A673 (cell line): Measurements from ENCODE around the gene SLC23A2. TPM values are rescaled to one million over a fixed set of nuclear protein-coding genes. Genes with fewer than 3 reads are reported as not detected.

Experiments
- BruUV-seq: library from RNA; stranded (reverse); fragments of 400-500 nt; replicated peaks from 2 replicates; lab custom pipeline; 2021; lab: Mats Ljungman, UMichigan
- CTCF ChIA-PET: fragments of 300-600 bp; sonication (Branson Sonifier 250); formaldehyde crosslinking; loops from one replicate; lab custom pipeline; 2022; ENCODE audit warnings: antibody characterized with exemption; lab: Charles Lee
- POLR2A ChIA-PET: fragments of 300-600 bp; sonication (Branson Sonifier 250); formaldehyde crosslinking; loops from one replicate; lab custom pipeline; 2022; ENCODE audit warnings: antibody characterized with exemption; ENCODE audit not compliant: low non-redundant PET; lab: Charles Lee
- DNase-seq: peaks from one replicate; pipeline ENCODE4 v3.0.0-alpha.2; 2015; ENCODE audit warnings: low spot score
- H3K27ac ChIP-seq: fragments of 200-600 bp; sonication (generic); 2 replicates; pipeline ENCODE4 v1.5.1; 2016; ENCODE audit warnings: mixed run types, low read depth, mild to moderate bottlenecking, mixed read lengths, antibody characterized with exemption, low read length; ENCODE audit not compliant: poor library complexity, severe bottlenecking
- H3K27me3 ChIP-seq: fragments of 200-600 bp; sonication (generic); replicated peaks from 2 replicates; pipeline ENCODE4 v1.6.1; 2017; ENCODE audit warnings: mixed run types, low read depth, mild to moderate bottlenecking, mixed read lengths, antibody characterized with exemption, low read length; ENCODE audit not compliant: insufficient read depth, poor library complexity
- H3K36me3 ChIP-seq: fragments of 200-600 bp; sonication (generic); 2 replicates; pipeline ENCODE4 v1.6.1; 2016; ENCODE audit warnings: mixed run types, mild to moderate bottlenecking, mixed read lengths, antibody characterized with exemption, low read length; ENCODE audit not compliant: insufficient read depth, poor library complexity, severe bottlenecking
- H3K4me1 ChIP-seq: fragments of 200-600 bp; sonication (generic); 2 replicates; pipeline ENCODE4 v1.6.1; 2017; ENCODE audit warnings: mixed run types, mild to moderate bottlenecking, mixed read lengths, antibody characterized with exemption, low read length; ENCODE audit not compliant: insufficient read depth, poor library complexity, severe bottlenecking
- H3K4me3 ChIP-seq: fragments of 200-600 bp; sonication (generic); 2 replicates; pipeline ENCODE4 v1.5.1; 2016; ENCODE audit warnings: low read depth, mixed run types, mild to moderate bottlenecking, mixed read lengths, low read length; ENCODE audit not compliant: poor library complexity, severe bottlenecking
- H3K9me3 ChIP-seq: fragments of 200-600 bp; sonication (generic); 2 replicates; pipeline ENCODE4 v1.6.1; 2016; ENCODE audit warnings: mixed run types, low read depth, mild to moderate bottlenecking, mixed read lengths, antibody characterized with exemption, low read length; ENCODE audit not compliant: poor library complexity, severe bottlenecking
- CTCF ChIP-seq: fragments of 300-800, 200-600 bp; sonication (generic); conservative IDR thresholded peaks from 2 replicates; pipeline ENCODE4 v1.5.1; 2017; ENCODE audit warnings: low read depth, mild to moderate bottlenecking, antibody characterized with exemption, low read length, moderate library complexity, mixed read lengths
- EZH2 ChIP-seq: fragments of 200-600 bp; sonication (generic); IDR thresholded peaks from 2 replicates; pipeline ENCODE4 v1.6.1; 2017; ENCODE audit warnings: borderline replicate concordance, low read depth, mild to moderate bottlenecking, mixed read lengths, antibody characterized with exemption, low read length; ENCODE audit not compliant: poor library complexity, severe bottlenecking
- intact Hi-C: fragments of 100-400 bp; cut with micrococcal nuclease; formaldehyde crosslinking; loops from one replicate; pipeline ENCODE4 v1.10.0; 2022; ENCODE audit not compliant: unreplicated experiment
- total RNA-seq: library from RNA; stranded (reverse); gene quantifications from 2 replicates; pipeline ENCODE4 v1.2.3, GENCODE V29; 2021

Gene SLC23A2
- total RNA-seq, 1 experiment from 2014 or later: 29.4 TPM

GRCh38 chr20:4893709-4894108, 107.6 kb downstream of the SLC23A2 start:
- CTCF ChIA-PET: no interaction called here
- Histone ChIP-seq H3K27me3 (no peaks in the 10 kb centered on the region), H3K9me3 (no peaks in the 10 kb centered on the region), H3K36me3 (no peaks in the 10 kb centered on the region), H3K27ac (no peak overlapping the region), H3K4me1 (no peaks in the 10 kb centered on the region), H3K4me3 (no peak overlapping the region)
- intact Hi-C loops: no loop called here
- no TSS peak for BruUV-seq
- TF ChIP-seq EZH2 (no peak), CTCF (no peak)
- POLR2A ChIA-PET: no interaction called here
- no peak for DNase-seq

- no peaks in the 10 kb centered on the region for H3K27me3 ChIP-seq
- H3K27ac ChIP-seq: no peak overlapping the region
- TF ChIP-seq EZH2 (no peak), CTCF (no peak)
- intact Hi-C loops: no loop called here
- no peaks in the 10 kb centered on the region for H3K36me3 ChIP-seq
- no peak for DNase-seq
- H3K4me3 ChIP-seq: no peak overlapping the region
- H3K9me3 ChIP-seq: no peaks in the 10 kb centered on the region
- POLR2A ChIA-PET: no interaction called here
- no TSS peak for BruUV-seq
- H3K4me1 ChIP-seq: no peaks in the 10 kb centered on the region
- CTCF ChIA-PET: no interaction called here
Observed at GRCh38 chr20:4891997-4892396, 109.3 kb downstream of the SLC23A2 start.

- intact Hi-C loops: no loop called here
- no peak for DNase-seq
- Histone ChIP-seq H3K4me1 (no peaks in the 10 kb centered on the region), H3K9me3 (no peaks in the 10 kb centered on the region), H3K27ac (no peak overlapping the region), H3K36me3 (no peaks in the 10 kb centered on the region), H3K27me3 (no peaks in the 10 kb centered on the region), H3K4me3 (no peak overlapping the region)
- CTCF ChIA-PET: no interaction called here
- BruUV-seq: no TSS peak
- TF ChIP-seq EZH2 (no peak), CTCF (no peak)
- POLR2A ChIA-PET: no interaction called here
Observed at GRCh38 chr20:4891190-4891763, 110.0 kb downstream of the SLC23A2 start.
